ENCODE results near the gene LTF.
"Not testable (repeated sequence)": the region's sequence is repeated elsewhere in the genome, so short reads cannot be mapped to it uniquely, and the experiment has no call there.

LTF gene

GRCh38 chr3:46464326-46465195 lies at the start of gene LTF:
Gene LTF, minus strand, starts transcription at chr3:46464905. Its CDS starts 38 bp downstream, at chr3:46464867.
- no peak for DNase-seq

GRCh38 chr3:46512191-46512749 lies 47.6 kb upstream of the LTF start:
- DNase-seq: no peak

- DNase-seq: no peak
Measured at GRCh38 chr3:46509661-46510187, 45.0 kb upstream of the LTF start.

GRCh38 chr3:46508850-46509591 lies 44.3 kb upstream of the LTF start:
- no peak for DNase-seq

- no peak for DNase-seq
Measured at GRCh38 chr3:46506526-46506925, 41.8 kb upstream of the LTF start.

- DNase-seq: no peak
Measured at GRCh38 chr3:46505953-46506352, 41.2 kb upstream of the LTF start.

GRCh38 chr3:46504789-46505188 lies 40.1 kb upstream of the LTF start:
- DNase-seq: no peak

GRCh38 chr3:46503200-46503874 lies 38.6 kb upstream of the LTF start:
- DNase-seq: no peak

- no peak for DNase-seq
Measured at GRCh38 chr3:46501702-46502101, 37.0 kb upstream of the LTF start.

GRCh38 chr3:46500656-46501635 lies 36.2 kb upstream of the LTF start:
- no peak for DNase-seq

- no peak for DNase-seq
Measured at GRCh38 chr3:46498916-46499519, 34.3 kb upstream of the LTF start.

GRCh38 chr3:46497556-46498265 lies 33.0 kb upstream of the LTF start, which contains the start of gene RTP3:
Gene RTP3, plus strand, starts transcription at chr3:46497976. Its CDS starts 87 bp downstream, at chr3:46498063.
- no peak for DNase-seq

- no peak for DNase-seq
Measured at GRCh38 chr3:46496746-46497555, 32.2 kb upstream of the LTF start.

GRCh38 chr3:46495901-46496456 lies 31.3 kb upstream of the LTF start:
- no peak for DNase-seq

- not testable (repeated sequence) for DNase-seq
Measured at GRCh38 chr3:46494491-46494890, 29.8 kb upstream of the LTF start.

GRCh38 chr3:46492890-46493547 lies 28.3 kb upstream of the LTF start:
- DNase-seq: no peak

GRCh38 chr3:46491089-46492070 lies 26.7 kb upstream of the LTF start:
- no peak for DNase-seq

Measured in NCI-H1417 treated with DMSO at 0.1 percent for 48 hours (cell line).